COLO668 (cell line): Measurements from ENCODE around the gene WWOX.

Experiments used
- DNase-seq: peaks from one replicate; lab custom pipeline; 2025; ENCODE audit not compliant: unreplicated experiment; lab: John Stamatoyannopoulos, UW

The WWOX gene

GRCh38 chr16:78812582-78812981, 713.1 kb downstream of the WWOX start:
- DNase-seq: no peak

DNA sequence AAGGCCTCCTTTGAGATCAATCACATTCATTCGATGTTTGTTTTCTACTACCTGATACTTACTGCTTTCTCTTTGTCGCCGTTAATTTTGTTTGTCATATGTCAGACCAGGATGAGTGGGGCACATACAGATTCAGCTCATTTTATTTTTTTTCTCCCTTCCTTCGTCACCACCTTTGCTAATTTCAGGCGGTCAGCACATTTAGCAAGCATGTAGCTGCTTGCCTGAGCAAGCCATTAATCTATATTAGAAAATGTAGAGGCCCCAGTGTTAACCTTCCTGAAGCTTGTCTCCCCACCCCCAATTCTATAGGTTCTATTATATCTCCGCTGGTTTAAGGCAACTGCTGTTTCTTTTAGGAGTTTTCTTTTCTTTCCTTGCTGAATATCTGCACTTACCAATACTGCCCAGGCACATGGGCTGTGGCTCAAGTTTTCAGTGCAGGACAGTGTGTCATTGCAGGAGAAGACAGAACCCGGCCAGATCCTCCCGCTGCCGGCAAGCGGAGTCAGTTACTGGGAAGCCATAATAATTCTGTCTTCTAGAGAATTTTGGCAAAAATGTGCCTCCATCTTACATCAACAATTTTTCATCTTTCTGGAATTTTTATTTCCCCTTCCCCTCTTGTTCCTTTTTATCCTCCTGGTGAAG, 714.3 kb downstream of the WWOX start:
- DNase-seq: no peak

DNA sequence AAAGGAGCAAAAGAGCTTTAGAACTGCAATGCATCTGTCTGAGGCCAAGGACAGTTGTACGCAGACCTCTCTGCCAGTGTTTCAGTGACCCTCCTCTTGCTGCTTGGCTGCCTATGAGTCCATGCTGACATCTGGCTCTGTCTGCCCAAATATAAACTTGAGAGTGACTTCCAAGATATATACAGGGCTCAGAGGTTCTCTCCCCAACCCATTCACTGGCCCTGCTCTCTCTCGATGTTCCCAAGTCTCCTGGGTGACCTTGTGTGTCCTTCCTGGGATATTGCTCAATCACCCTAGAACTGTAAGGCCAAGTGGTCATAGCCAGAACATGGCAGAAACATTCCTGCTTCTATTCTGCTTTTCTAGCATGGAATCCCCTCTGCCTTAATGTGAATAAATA, 716.3 kb downstream of the WWOX start:
- no peak for DNase-seq

DNA sequence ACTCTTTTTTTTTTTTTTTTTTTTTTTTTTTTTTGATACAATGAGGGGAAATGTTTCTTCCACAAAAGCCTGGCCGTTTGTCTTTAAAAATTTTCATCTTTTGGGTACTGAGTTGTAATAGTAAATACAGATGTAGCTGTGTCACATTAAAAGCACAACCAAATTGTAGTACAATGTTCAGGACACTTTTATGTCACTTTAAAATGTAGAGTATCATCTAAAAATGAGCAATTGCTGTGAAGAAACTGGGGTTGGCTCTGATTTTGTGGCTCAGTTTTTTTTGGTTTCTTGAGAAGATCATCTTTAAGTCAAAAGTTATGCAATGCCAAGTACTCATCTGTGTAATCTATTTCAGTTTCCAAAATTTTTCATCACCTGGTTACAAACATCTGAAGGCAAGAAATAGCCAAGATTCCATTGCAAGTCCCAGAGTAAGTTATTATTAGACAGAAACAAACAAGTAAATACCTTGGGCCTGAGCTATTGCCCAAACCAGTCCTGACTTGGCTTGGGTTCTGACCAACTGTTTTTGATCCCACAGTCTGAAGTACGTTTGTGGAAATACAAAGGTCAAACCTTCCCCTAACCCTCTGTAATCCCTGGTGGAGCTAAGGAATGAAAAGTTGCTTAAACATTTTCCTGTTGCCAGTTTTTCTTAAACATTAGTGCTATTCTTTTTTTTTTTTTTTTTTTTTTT, 717.2 kb downstream of the WWOX start:
- DNase-seq: no peak

DNA sequence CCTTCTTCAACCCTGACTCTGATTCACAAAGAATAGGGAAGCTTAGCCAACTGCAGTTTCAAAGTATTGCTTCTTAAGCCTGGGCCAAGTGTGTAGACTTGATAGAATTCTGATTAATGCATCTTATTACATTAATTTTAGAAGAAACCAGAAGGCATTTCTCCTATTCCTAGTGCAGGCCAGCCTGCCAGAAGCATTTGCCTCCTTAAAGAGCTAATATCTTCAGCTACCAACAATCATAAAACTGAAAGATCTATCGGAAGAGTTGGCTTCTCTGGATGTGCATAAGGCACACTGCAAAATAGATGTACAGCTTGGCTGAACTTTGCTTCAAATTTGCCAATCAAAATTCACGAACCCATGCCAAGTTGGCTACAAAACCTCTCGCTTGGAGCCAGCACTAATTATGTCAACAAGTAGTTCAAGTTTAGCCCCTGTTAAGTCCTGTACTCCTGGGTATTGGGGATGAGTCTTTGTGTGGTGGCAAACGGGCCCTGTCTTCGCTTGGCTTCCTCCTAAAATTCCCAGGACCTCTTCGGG, 717.8 kb downstream of the WWOX start:
- no peak for DNase-seq

- DNase-seq: no peak
Observed at GRCh38 chr16:78821335-78821734, 721.9 kb downstream of the WWOX start.

GRCh38 chr16:78822509-78822908, 723.1 kb downstream of the WWOX start:
- DNase-seq: no peak

- no peak for DNase-seq
Observed at GRCh38 chr16:78823027-78823426, 723.6 kb downstream of the WWOX start.

- no peak for DNase-seq
Observed at GRCh38 chr16:78829280-78829679, 729.8 kb downstream of the WWOX start.

GRCh38 chr16:78830599-78830998, 731.1 kb downstream of the WWOX start:
- no peak for DNase-seq

- no peak for DNase-seq
Observed at GRCh38 chr16:78832100-78832499, 732.6 kb downstream of the WWOX start.

GRCh38 chr16:78836802-78837491, 737.5 kb downstream of the WWOX start:
- DNase-seq: no peak

- no peak for DNase-seq
Observed at GRCh38 chr16:78837706-78838105, 738.3 kb downstream of the WWOX start.

DNA sequence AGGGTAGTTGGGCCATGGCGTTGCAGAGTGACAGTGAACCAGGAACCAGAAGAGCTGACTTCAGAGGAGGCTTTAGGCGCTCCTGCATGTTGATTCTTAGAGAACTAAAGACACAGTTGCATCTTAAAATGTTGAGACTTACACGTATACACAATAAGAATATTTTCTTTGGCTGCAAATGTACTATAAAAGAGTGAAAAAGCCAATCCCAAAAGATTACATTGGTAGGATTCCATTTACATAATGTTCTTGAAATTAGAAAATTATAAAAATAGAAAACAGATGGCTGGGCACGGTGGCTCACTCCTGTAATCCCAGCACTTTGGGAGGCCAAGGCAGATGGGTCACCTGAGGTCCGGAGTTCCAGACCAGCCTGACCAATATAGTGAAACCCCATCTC, 738.8 kb downstream of the WWOX start:
- no peak for DNase-seq

- DNase-seq: no peak
Observed at GRCh38 chr16:78842950-78843349, 743.5 kb downstream of the WWOX start.

- DNase-seq: no peak
Observed at GRCh38 chr16:78843978-78844377, 744.5 kb downstream of the WWOX start.

GRCh38 chr16:78844682-78845081, 745.2 kb downstream of the WWOX start:
- DNase-seq: no peak

GRCh38 chr16:78851266-78851665, 751.8 kb downstream of the WWOX start:
- DNase-seq: no peak

- DNase-seq: no peak
Observed at GRCh38 chr16:78852081-78852635, 752.7 kb downstream of the WWOX start.

- DNase-seq: no peak
Observed at GRCh38 chr16:78862022-78862421, 762.6 kb downstream of the WWOX start.

DNA sequence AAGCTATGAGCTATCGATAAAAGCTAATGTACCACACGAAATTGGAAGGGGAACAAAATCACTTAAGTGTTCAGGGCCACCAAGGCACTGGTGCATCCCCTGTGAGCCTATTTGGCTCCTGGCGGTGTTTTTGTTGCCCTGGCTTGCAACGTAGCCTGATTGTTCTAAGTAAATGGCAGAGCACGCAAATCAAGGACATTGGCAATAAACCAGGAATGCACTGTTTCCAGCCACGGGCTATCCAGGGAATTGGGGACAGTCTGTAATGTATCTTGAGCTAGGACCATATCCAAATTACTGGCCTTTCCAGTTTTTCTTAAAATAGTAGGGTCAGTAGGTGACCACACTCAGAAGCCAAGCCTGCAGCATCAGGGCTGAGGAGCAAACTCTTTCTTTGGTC, 767.1 kb downstream of the WWOX start:
- DNase-seq: no peak

- no peak for DNase-seq
Observed at GRCh38 chr16:78869492-78869891, 770.0 kb downstream of the WWOX start.
